Globus pallidus (tissue), 1 donor: Measurements from ENCODE around the gene CD320.
A peak's percentile ranks its signal among the peaks of the same experiment; 100 is the strongest.
"Not testable (repeated sequence)": the region's sequence is repeated elsewhere in the genome, so short reads cannot be mapped to it uniquely, and the experiment has no call there.

Experiments
- DNase-seq: peaks from one replicate; pipeline ENCODE4 v3.0.0-alpha.2; 2015; ENCODE audit warnings: low spot score

Gene CD320

GRCh38 chr19:8307965-8308866 is at the start of gene CD320:
TSS of gene CD320 (minus strand) at chr19:8308358. CDS start at chr19:8308290, 68 bp downstream.
- peak; percentile 86 for DNase-seq

GRCh38 chr19:8357007-8357521 is 48.9 kb upstream of the CD320 start:
- DNase-seq, result no peak

GRCh38 chr19:8355631-8356402 is 47.7 kb upstream of the CD320 start:
- no peak for DNase-seq

DNA sequence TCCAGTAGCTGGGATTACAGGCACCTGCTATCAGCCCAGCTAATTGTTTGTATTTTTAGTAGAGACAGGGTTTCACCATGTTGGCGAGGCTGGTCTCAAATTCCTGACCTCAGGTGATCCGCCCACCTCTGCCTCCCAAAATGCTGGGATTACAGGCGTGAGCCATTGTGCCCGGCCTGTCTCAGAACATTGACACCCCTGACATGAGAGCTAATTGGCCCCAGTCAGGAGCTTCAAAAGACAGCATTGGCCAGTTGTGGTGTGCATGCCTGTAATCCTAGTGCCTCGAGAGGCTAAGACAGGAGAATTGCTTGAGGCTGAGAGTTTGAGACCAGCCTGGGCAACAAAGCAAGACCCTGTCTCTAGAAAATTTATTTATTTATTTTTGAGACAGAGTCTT is 44.7 kb upstream of the CD320 start:
- not testable (repeated sequence) for DNase-seq

- DNase-seq, result no peak
Measured at GRCh38 chr19:8352134-8352827, 44.1 kb upstream of the CD320 start.

DNA sequence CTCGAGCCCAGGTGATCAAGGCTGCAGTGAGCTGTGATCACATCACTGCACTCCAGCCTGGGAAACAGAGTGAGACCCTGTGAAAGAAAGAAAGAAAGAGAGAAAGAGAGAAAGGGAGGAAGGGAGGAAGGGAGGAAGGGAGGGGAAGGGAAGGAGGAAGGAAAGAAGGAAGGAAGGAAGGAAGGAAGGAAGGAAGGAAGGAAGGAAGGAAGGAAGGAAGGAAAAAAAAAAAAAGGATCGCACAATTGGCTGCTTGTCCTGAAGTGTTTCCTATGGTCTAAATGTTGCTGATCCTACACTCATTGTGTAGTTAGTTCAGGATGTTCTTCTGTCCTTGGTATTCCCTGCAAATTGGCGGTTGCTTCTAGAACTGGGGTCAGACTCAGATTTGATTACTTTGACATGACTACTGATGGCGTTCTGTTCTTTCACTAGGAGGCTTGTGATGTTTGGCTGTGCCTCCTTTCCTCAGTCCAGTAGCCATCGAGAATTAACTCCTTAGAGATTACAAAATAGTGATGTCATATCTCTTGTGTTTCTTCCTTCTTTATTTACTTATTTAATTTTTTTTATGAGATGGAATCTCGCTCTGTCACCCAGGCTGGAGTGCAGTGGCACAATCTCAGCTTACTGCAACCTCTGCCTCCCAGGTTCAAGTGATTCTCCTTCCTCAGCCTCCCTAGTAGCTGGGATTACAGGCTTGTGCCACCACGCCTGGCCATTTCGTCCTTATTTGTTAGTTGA is 41.6 kb upstream of the CD320 start:
- DNase-seq, result not testable (repeated sequence)

GRCh38 chr19:8343483-8343844 is 35.3 kb upstream of the CD320 start:
- no peak for DNase-seq

DNA sequence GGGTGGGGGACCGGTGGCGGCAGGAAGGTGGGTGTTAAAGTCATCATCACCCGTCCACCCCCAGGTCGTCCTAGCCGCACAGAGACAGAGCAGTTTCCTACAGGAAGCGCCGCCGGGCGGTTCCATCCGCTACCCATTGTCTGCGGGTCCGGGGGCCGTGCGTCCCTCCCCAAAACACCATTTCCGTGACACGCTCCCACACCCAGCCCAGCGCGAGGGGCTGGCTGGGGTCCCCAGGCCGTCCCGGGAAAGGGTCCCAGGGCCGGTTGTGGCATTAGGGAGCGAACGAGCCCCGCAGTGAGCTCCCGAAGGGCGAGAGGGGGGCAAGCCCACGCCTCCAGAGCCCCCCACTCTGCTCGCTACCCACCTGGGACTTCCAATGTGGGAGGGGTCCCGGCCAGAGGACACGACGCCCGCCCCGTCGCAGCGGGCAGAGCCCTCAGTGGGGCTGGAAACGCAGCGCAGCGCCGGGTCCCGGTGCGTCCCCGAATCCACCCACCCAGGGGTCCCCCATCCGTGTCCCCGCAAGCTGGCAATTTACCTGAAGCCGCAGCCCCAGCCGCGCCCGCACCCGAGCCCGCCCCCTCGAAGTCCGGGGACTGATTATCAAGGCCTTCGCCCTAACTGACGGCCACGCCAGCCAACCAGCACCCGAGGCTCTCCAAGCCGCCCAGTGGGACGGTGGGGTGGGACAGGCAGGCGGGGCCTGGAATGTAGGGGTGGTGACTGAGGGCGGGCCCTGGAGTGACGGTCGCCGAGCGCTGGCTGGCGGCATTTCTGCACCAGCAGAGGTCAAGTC is 34.7 kb upstream of the CD320 start, which contains the start of gene KANK3:
KANK3 (minus strand) TSS at position 579 of the 799 bp plus-strand sequence. CDS start 5,434 bp downstream, outside the sequence.
- peak; percentile 89 for DNase-seq

GRCh38 chr19:8342316-8342683 is 34.1 kb upstream of the CD320 start:
- no peak for DNase-seq

- DNase-seq, result not testable (repeated sequence)
Measured at GRCh38 chr19:8341504-8341903, 33.3 kb upstream of the CD320 start.

GRCh38 chr19:8340341-8341096 is 32.4 kb upstream of the CD320 start:
- no peak for DNase-seq

DNA sequence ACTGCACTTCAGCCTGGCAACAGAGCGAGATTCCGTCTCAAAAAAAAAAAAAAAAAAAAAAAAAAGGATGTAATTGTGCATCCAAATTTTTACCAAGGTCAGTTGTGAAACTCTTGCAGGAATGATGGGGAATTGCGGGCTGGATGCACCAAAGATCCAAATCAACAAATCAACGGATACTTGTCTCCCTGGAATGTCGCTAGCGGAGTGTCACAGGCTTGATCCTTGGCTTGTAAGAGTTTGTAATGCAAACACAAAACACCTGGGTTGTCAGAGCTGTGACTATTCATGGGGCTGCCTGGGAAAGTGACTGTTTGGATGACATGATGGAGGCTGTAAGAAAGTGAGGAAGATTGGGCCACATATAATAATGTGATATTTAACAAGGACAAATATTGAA is 30.7 kb upstream of the CD320 start:
- DNase-seq, result no peak

DNA sequence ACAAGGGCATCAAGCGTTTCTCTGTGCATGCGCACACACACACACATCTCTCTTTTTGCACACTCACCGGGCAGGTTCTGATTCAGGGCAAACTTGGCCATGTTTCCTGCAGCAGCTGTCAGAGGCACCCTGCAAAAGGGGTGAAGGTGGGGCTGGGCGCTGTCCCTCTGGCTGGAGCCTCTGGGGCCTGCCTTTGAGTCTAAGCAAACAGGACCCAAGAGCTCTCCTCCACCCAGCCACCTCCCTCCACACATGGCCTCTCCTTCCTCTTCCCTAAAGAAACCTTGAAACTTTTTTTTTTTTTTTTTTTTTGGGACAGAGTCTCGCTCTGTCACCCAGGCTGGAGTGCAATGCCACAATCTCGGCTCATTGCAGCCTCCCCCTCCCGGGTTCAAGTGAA is 29.6 kb upstream of the CD320 start:
- DNase-seq, result no peak

- no peak for DNase-seq
Measured at GRCh38 chr19:8336660-8337059, 28.5 kb upstream of the CD320 start.

- no peak for DNase-seq
Measured at GRCh38 chr19:8336072-8336569, 28.0 kb upstream of the CD320 start.

GRCh38 chr19:8335343-8336071 is 27.3 kb upstream of the CD320 start:
- DNase-seq, result no peak

GRCh38 chr19:8334458-8335342 is 26.5 kb upstream of the CD320 start:
- no peak for DNase-seq
